OCI-M2 (cell line): ENCODE measurements around the gene CCL22.
"Not testable (repeated sequence)": the region's sequence is repeated elsewhere in the genome, so short reads cannot be mapped to it uniquely, and the experiment has no call there.

ENCODE experiments used
- DNase-seq: peaks from one replicate; lab custom pipeline; 2025; ENCODE audit not compliant: unreplicated experiment; lab: John Stamatoyannopoulos, UW

Gene CCL22

DNA sequence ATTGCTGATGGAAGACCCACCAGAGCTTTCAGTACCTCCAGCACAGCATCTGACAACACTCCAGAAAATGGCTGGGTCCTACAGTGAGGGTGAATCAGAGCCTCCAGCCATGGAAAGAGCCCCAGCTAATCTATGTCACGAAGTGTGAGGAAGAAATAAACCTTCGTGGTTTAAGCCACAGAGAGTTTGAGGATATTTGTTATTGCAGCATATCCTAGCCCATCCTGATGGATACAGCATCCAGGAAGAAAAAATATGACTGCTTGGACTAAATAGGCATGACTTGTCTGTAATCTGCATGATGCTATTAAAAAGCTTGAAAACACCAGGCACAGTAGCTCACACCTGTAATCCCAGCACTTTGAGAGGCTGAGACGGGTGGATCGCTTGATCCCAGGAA lies 32.7 kb downstream of the CCL22 start:
- DNase-seq = no peak

GRCh38 chr16:57391708-57392107 lies 33.1 kb downstream of the CCL22 start:
- no peak for DNase-seq

- DNase-seq = no peak
Measured at GRCh38 chr16:57392694-57393093, 34.1 kb downstream of the CCL22 start.

DNA sequence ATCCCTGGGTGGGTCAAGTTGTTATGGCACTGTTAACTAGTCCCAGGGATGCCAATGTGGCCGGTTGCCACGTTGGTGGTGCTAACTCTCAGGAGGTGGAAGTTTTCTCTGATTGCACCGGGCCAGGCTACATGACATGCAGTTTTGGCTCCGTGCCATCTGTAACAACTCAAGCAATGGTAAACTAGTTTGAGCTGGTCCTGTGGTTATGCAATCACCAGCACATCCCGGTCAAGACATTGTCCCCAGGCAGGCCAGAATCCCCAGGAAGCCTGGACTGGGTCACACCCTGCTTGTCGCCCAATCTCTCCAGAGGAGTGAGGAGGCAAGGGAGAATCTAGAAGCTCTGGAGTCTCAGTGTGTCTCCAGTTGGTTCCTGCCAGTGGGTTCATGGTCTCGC lies 35.9 kb downstream of the CCL22 start:
- no peak for DNase-seq

DNA sequence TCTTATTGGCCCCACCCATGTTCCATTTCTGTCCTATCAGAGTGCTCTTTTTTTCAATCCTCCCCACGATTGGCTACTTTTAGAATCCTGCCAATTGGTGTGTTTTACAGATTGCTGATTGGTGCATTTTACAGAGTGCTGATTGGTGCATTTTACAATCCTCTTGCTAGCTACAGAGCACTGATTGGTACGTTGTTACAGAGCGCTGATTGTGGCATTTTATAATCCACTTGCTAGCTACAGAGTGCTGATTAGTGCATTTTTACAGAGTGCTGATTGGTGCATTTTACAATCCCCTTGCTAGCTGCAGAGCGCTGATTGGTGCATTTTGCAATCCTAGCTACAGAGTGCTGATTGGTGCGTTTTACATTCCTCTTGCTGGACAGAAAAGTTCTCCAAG lies 36.4 kb downstream of the CCL22 start:
- no peak for DNase-seq

GRCh38 chr16:57396786-57397185 lies 38.2 kb downstream of the CCL22 start:
- DNase-seq = no peak

DNA sequence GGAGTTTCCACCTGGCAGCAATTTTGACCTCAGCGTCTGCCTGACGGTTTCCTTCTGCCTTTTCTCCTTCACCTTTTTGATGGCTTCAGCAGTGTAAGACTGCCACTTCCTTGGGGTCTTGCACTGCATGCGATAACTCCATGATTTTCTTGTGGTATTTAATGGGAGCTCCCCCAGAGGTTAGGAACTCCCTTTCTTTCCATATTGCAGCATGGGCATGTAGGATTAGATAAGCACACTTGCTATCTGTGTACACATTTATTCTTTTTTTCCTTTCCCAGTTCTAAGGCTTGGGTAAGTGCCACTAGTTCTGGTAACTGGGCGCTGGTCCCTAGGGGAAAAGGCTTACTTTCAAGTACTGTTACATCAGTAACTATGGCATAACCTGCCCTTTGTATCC lies 38.9 kb downstream of the CCL22 start:
- DNase-seq = not testable (repeated sequence)

- DNase-seq = no peak
Measured at GRCh38 chr16:57401943-57402640, 43.5 kb downstream of the CCL22 start.

DNA sequence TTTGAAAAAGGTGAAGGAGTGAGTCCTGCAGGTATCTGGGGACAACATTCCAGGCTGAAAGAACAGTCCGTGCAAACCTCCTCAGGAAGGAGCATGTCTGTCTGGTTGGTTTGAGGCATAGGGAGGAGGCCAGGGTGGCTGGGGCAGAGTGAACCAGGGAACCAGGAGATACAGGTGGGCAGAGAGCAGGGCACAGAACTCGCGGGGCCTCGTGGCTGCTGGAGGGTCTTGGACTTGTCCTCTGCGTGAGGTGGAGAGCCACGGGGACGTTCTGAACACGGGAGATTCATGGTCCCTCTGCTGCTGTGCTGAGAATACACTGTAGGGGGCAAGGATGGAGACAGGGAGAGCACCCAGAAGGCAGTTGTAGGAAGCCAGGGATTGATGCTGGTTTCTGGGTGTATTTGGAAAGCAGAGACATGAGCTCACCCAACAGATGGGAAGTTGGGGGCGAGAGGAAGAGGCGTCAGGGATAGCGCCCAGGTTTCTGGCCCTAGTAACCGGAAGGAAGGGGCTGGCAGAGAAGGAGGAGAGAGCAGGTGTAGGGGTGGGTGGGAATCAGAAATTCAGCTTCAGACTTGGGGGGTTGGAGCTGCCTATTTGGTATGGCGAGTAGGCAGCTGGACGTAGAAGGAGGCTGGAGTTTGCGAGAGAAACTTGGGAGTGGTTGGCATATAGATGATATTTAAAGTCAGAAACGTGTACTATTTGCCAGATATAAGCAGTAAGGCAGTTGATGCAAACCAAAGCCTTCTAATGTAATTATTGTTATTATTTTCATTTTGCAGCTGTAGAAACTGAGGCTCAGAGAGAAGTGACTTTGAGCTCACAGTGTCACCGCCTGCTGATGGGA lies 45.6 kb downstream of the CCL22 start, which contains the start of gene CCL17:
Gene CCL17, plus strand, starts transcription at position 803 of the 853 bp plus-strand sequence. CDS start 9,166 bp downstream, outside the sequence.
- DNase-seq = no peak

DNA sequence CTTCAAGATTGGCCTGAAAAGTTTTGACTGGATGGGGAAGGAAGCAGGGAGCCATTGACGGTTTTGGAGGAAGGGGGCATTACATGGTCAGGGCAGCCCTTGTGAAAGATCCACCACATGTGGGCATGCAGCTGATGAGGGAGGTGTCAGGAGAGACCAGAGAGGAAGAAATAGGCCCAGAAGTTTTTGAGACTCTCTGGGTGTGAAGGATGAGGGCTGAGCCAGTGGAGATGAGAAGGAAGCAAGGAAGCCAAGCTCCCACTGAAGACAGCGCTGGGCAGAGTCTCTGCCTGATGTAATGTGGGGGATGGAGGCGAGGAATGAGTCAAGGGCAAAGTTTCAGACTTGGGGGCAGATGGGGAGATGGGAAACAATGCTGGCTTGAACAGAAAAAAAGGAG lies 46.5 kb downstream of the CCL22 start:
- DNase-seq = no peak

DNA sequence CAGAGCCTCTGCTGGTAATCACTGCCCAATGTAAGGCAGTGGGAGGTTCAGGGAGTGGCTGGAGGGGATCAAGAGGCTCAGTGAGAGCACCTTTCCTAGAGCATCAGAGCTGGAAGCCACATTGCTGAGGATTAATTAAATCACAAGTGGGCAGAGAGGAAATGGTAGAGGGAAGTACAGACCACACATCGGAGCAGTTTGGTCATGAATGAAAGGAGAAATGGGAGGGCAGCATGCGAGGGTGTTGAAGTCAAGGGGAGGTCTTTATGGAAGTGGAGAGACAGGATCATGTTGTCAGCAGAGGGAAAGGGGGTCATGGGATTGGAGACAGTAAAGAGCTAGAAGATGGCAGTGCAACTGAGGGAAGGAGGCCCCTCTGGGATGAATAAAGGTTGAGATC lies 48.3 kb downstream of the CCL22 start:
- no peak for DNase-seq

DNA sequence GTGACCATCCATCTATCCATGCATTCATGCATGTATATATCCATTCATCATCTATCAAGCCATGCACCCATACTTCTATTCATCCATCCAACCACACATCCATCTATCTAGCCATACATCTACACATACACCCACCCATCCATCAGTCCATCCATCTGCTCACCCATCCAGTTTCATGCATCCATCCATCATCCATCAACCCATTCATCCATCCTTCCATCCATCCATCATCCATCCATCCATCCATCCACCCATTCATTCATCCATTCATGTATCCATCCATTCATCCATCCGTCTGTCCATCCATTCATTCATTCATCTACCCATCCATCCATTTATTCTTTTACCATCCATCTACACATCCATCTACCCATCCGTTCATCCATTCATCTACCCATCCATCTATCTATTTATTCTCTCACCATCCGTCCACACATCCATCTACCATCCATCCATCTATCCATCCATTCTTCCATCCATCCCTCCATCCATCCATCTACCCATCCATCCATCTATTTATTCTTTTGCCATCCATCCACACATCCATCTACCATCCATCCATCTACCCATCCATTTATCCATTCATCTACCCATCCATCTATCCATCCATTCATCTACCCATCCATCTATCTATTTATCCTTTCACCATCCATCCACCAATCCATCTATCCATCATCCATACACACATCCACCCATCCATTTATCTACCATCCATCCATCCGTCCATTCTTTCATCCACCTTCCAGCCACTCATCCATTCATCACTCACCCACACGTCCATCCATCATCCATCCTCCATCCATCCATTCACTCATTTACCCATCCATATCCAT lies 49.2 kb downstream of the CCL22 start:
- no peak for DNase-seq

DNA sequence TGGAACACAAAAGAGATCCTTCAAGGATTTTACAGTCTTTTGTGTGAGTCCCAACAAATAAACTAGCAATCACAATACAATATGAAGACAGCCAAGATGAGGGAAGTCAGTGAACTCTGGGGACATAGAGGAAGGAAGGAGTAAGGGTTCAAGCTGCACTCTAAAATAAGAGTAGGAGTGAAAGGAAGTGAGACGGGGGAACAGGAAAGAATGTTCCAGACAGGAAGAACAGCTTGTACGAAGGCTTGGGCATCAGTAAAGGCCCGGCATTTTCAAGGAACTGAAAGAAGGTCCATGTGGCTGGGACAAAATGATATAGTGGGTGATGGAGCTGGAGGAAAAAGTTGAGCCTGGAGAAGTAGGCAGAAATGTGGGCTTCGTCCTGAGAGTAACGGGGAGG lies 50.5 kb downstream of the CCL22 start:
- no peak for DNase-seq

- DNase-seq = no peak
Measured at GRCh38 chr16:57409870-57410587, 51.4 kb downstream of the CCL22 start.

DNA sequence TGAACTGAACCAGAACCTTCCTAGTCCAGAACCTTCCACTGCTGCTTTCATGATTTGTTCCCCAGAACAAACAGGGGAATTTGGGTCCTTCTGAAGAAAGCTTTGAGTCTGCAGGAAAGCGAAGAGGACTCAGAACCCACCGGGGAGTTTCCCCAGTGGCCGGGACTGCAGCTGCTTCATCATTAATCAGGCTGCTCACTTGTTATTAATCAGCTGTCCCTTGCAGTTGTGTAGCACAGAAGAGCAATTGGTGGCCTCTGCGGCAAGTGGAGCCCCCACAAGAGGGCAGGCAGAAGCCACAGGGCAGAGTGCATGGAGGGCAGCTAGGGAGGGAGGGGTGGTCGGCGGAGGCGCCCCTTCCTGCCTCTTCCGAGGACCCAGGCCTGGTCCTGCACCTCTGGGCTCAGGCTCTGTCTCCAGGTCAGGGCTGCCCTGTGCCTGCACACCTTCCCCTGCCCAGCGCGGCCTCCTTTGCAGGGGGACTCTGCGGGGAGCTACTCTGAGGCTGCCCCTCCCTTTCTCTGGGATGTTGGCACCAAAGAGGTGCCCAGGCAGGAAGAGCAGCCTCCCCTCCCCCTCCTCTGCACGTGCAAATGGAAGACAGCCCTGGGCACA lies 52.9 kb downstream of the CCL22 start:
- DNase-seq = no peak

- no peak for DNase-seq
Measured at GRCh38 chr16:57412584-57412983, 54.0 kb downstream of the CCL22 start.

DNA sequence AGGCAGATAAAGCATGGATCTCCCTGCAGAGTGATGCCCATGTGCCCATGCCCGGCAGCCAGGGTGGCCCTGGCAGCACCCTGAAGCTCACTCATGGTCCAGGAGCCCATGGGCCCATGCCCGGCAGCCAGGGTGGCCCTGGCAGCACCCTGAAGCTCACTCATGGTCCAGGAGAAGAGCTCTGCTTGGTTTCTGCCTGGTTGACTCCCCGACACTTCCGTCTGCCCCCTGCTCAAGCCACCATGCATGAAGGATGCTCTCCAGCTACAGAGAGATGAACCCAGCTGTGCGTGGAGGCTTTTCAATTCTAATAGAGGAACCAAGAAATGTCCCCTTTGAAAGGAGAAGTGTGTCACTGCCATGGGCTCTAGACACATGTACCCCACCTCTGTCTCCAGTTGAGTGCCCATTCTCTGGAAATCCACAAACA lies 54.7 kb downstream of the CCL22 start:
- no peak for DNase-seq

DNA sequence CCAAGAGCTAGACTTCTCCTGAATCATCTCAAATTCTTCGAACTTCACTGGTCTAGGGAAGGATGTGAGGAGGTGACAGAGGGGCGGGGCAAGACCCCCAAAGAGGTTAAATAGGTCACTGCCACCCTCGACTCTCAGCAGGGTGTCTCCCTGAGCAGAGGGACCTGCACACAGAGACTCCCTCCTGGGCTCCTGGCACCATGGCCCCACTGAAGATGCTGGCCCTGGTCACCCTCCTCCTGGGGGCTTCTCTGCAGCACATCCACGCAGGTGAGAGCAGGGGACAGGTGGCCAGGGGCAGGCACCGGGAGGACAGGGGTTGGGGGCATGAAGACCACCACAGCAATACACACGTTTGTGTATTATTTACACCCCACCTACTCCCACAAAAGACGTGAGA lies 55.1 kb downstream of the CCL22 start:
- no peak for DNase-seq
